K562 (cell line): ENCODE measurements around the gene PLEKHN1. TPM values are rescaled to one million over a fixed set of nuclear protein-coding genes. Genes with fewer than 3 reads are reported as not detected.
A peak's percentile ranks its signal among the peaks of the same experiment; 100 is the strongest.

Experiments used
- HDAC6 ChIP-seq: IDR thresholded peaks from 2 replicates; pipeline ENCODE4 v1.6.1; 2012; ENCODE audit warnings: low read depth, mild to moderate bottlenecking, control low read depth, inconsistent platforms, low read length, moderate library complexity
- KLF1 ChIP-seq: fragments of 450-650 bp; IDR thresholded peaks from 2 replicates; pipeline ENCODE4 v1.6.1; 2016; ENCODE audit warnings: missing genetic modification characterization, missing compliant biosample characterization
- KLF16 ChIP-seq: IDR thresholded peaks from 2 replicates; pipeline ENCODE4 v1.6.1; 2016; ENCODE audit warnings: antibody characterized with exemption
- NFE2L1 ChIP-seq: fragments of 450-650 bp; IDR thresholded peaks from 2 replicates; pipeline ENCODE4 v1.6.1; 2016; ENCODE audit warnings: missing genetic modification characterization, low read depth, mild to moderate bottlenecking, missing compliant biosample characterization, moderate library complexity, borderline replicate concordance
- NFIC ChIP-seq: fragments of 450-650 bp; IDR thresholded peaks from 2 replicates; pipeline ENCODE4 v1.6.1; 2017; ENCODE audit warnings: mild to moderate bottlenecking, inconsistent platforms
- RBBP5 ChIP-seq: fragments of 200-600 bp; sonication (generic); IDR thresholded peaks from 2 replicates; pipeline ENCODE4 v1.6.1; 2012; ENCODE audit warnings: borderline replicate concordance, mild to moderate bottlenecking, low read length, control low read depth, inconsistent platforms; ENCODE audit not compliant: insufficient read depth, poor library complexity, severe bottlenecking
- RFX7 ChIP-seq: fragments of 250-450 bp; sonication (Bioruptor Pico); IDR thresholded peaks from 2 replicates; pipeline ENCODE4 v1.5.1; 2021; ENCODE audit warnings: mild to moderate bottlenecking
- RUNX1 ChIP-seq: sonication (generic); IDR thresholded peaks from 2 replicates; pipeline ENCODE4 v1.6.1; 2016; ENCODE audit warnings: antibody characterized with exemption, low read depth
- SAFB ChIP-seq: fragments of 200-400 bp; formaldehyde crosslinking; IDR thresholded peaks from 2 replicates; pipeline ENCODE4 v1.6.1; 2017; ENCODE audit warnings: low read depth, low read length, borderline replicate concordance
- SAP30 ChIP-seq: fragments of 200-600 bp; sonication (generic); IDR thresholded peaks from 2 replicates; pipeline ENCODE4 v1.6.1; 2012; ENCODE audit warnings: borderline replicate concordance, low read depth, mild to moderate bottlenecking, moderate library complexity, low read length, control low read depth, inconsistent platforms; ENCODE audit not compliant: insufficient read depth, poor library complexity, severe bottlenecking
- SRSF9 ChIP-seq: fragments of 200-400 bp; formaldehyde crosslinking; IDR thresholded peaks from 2 replicates; pipeline ENCODE4 v1.6.1; 2017; ENCODE audit warnings: low read depth, low read length, borderline replicate concordance
- TAF15 ChIP-seq: fragments of 200-400 bp; formaldehyde crosslinking; IDR thresholded peaks from 2 replicates; pipeline ENCODE4 v1.6.1; 2017; ENCODE audit warnings: mild to moderate bottlenecking, low read depth, low read length, moderate library complexity
- ZEB2 ChIP-seq: fragments of 450-650 bp; IDR thresholded peaks from 2 replicates; pipeline ENCODE4 v1.6.1; 2016
- ZFP36 ChIP-seq: fragments of 150-350 bp; IDR thresholded peaks from 2 replicates; pipeline ENCODE4 v1.6.1; 2018; ENCODE audit warnings: low read length, low read depth; ENCODE audit not compliant: partially characterized antibody
- ZNF586 ChIP-seq: fragments of 450-650 bp; formaldehyde crosslinking; conservative IDR thresholded peaks from 2 replicates; pipeline ENCODE4 v1.4.0; 2020; ENCODE audit warnings: mild to moderate bottlenecking, moderate library complexity
- ZNF766 ChIP-seq: fragments of 200-800 bp; sonication (Bioruptor generic); conservative IDR thresholded peaks from 2 replicates; pipeline ENCODE4 v1.6.1; 2016; ENCODE audit warnings: missing genetic modification characterization, missing compliant biosample characterization
- polyA plus RNA-seq, 8 experiments: library from polyadenylated mRNA; depleted of rRNA in 4 of 8; stranded (reverse) in 5 of 8; unstranded in 3 of 8; fragments of >200 nt; fragmentation: Nextera tagmentation in 2 of 8; fragmentation: Illumina TruSeq in 1 of 8; extraction: Ambion mirVana in 2 of 8; extraction: Trizol in 1 of 8; gene quantifications; 2 replicates each; pipeline versions ENCODE4 v1.2.1 to v1.2.3, GENCODE V29; 2011 to 2014; ENCODE audit warnings: inconsistent platforms in 1 of 8, missing spikeins in 1 of 8
- total RNA-seq, 7 experiments: library from RNA; depleted of rRNA in 6 of 7; stranded (reverse); fragments of >200 nt in 6 of 7; fragmentation: Illumina TruSeq in 2 of 7; extraction: Trizol in 2 of 7; gene quantifications; 2 replicates each; pipeline versions ENCODE4 v1.2.1 to v1.2.3, GENCODE V29; 2011 to 2021; ENCODE audit warnings: low replicate concordance in 1 of 7
- TF ChIP-seq, protein P1 (sequence below): fragments of 250-450 bp; sonication (Bioruptor Pico); IDR thresholded peaks from 2 replicates; pipeline ENCODE4 v1.5.0; 2020; ENCODE audit warnings: mild to moderate bottlenecking
- TF ChIP-seq, protein P2 (sequence below): sonication (generic); formaldehyde crosslinking; IDR thresholded peaks from 2 replicates; pipeline ENCODE4 v1.8.0; 2022; ENCODE audit warnings: mild to moderate bottlenecking, missing genetic modification reagents
- TF ChIP-seq, protein P3 (sequence below), 2 experiments: IDR thresholded peaks; 2 replicates each; pipeline ENCODE4 v1.6.1; 2011; ENCODE audit warnings: borderline replicate concordance in 1 of 2, control low read depth in 1 of 2, low read depth in 1 of 2, low read length in 1 of 2, mild to moderate bottlenecking in 1 of 2, mixed read lengths in 1 of 2, moderate library complexity in 1 of 2; ENCODE audit not compliant: insufficient read depth in 1 of 2, insufficient read length in 1 of 2, poor library complexity in 1 of 2, severe bottlenecking in 1 of 2; ENCODE audit errors: extremely low read depth in 1 of 2
- TF ChIP-seq, protein P4 (sequence below): fragments of 250-450 bp; sonication (Bioruptor Pico); IDR thresholded peaks from 2 replicates; pipeline ENCODE4 v1.6.1; 2021; ENCODE audit warnings: mild to moderate bottlenecking
- TF ChIP-seq, protein P5 (sequence below): sonication (generic); formaldehyde crosslinking; IDR thresholded peaks from 2 replicates; pipeline ENCODE4 v1.8.1; 2023; ENCODE audit warnings: mild to moderate bottlenecking, missing genetic modification reagents, moderate library complexity
- TF ChIP-seq, protein P6 (sequence below): sonication (generic); formaldehyde crosslinking; IDR thresholded peaks from 2 replicates; pipeline ENCODE4 v1.5.0; 2020; ENCODE audit warnings: missing genetic modification reagents

PLEKHN1 gene
- total and polyA plus RNA-seq, 9 of the 15 experiments (the other 6 are each of a cell fraction or from before 2014, with no cell fraction given): 0.07 to 1.5 (median 0.13) TPM; not detected in 2

DNA sequence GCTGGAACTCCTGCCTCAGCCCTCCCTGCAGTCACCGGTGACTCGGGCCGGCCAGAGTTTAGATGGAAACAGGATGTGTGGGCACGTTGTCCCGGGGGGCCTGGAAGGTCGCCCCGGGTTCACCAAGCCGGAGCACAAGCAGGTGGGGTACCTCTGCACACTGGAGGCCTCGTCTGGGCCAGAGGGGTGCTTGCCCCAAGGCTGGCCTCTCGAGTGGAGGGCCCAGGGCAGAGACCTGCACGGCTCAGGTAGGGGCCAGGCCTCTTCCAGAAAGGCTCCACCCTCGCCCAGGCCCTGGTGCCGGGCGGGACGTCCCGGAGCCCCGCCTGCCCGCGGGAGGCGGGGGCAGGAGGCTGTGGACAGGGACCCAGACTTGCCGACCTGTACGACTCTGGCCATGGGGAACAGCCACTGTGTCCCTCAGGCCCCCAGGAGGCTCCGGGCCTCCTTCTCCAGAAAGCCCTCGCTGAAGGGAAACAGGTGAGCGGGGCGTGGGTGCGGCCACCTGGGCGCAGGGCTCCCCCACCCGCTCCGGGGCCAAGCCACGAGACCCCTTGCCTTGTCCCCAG is at the start of gene PLEKHN1 (continued):
- TF ChIP-seq, protein P1, sequence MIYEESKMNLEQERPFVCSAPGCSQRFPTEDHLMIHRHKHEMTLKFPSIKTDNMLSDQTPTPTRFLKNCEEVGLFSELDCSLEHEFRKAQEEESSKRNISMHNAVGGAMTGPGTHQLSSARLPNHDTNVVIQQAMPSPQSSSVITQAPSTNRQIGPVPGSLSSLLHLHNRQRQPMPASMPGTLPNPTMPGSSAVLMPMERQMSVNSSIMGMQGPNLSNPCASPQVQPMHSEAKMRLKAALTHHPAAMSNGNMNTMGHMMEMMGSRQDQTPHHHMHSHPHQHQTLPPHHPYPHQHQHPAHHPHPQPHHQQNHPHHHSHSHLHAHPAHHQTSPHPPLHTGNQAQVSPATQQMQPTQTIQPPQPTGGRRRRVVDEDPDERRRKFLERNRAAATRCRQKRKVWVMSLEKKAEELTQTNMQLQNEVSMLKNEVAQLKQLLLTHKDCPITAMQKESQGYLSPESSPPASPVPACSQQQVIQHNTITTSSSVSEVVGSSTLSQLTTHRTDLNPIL (CRISPR knock-in tag): no peak
- TF ChIP-seq NFIC: no peak
- no peak for TF ChIP-seq ZEB2
- TF ChIP-seq HDAC6: no peak
- no peak for TF ChIP-seq RUNX1
- TF ChIP-seq SRSF9: no peak
- TF ChIP-seq, protein P2, sequence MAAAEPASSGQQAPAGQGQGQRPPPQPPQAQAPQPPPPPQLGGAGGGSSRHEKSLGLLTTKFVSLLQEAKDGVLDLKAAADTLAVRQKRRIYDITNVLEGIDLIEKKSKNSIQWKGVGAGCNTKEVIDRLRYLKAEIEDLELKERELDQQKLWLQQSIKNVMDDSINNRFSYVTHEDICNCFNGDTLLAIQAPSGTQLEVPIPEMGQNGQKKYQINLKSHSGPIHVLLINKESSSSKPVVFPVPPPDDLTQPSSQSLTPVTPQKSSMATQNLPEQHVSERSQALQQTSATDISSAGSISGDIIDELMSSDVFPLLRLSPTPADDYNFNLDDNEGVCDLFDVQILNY (CRISPR knock-in tag): no peak
- TF ChIP-seq, protein P3, sequence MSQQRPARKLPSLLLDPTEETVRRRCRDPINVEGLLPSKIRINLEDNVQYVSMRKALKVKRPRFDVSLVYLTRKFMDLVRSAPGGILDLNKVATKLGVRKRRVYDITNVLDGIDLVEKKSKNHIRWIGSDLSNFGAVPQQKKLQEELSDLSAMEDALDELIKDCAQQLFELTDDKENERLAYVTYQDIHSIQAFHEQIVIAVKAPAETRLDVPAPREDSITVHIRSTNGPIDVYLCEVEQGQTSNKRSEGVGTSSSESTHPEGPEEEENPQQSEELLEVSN (IDR thresholded peaks at IDR 0.05; ENCODE audit: borderline replicate concordance in 1 of 2, extremely low read depth in 1 of 2, insufficient read depth in 1 of 2, insufficient read length in 1 of 2, low read depth in 1 of 2, low read length in 1 of 2, poor library complexity in 1 of 2, severe bottlenecking in 1 of 2): peak in 1 of 2 experiments; percentile 5
- no peak for TF ChIP-seq TAF15
- TF ChIP-seq, protein P4, sequence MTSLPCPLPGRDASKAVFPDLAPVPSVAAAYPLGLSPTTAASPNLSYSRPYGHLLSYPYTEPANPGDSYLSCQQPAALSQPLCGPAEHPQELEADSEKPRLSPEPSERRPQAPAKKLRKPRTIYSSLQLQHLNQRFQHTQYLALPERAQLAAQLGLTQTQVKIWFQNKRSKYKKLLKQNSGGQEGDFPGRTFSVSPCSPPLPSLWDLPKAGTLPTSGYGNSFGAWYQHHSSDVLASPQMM (CRISPR knock-in tag): no peak
- TF ChIP-seq ZNF586: no peak
- TF ChIP-seq ZFP36: no peak
- TF ChIP-seq SAP30: no peak
- TF ChIP-seq KLF16: no peak
- TF ChIP-seq ZNF766 (CRISPR knock-in tag): no peak
- TF ChIP-seq RBBP5: no peak
- TF ChIP-seq RFX7 (CRISPR knock-in tag): no peak
- TF ChIP-seq, protein P5, sequence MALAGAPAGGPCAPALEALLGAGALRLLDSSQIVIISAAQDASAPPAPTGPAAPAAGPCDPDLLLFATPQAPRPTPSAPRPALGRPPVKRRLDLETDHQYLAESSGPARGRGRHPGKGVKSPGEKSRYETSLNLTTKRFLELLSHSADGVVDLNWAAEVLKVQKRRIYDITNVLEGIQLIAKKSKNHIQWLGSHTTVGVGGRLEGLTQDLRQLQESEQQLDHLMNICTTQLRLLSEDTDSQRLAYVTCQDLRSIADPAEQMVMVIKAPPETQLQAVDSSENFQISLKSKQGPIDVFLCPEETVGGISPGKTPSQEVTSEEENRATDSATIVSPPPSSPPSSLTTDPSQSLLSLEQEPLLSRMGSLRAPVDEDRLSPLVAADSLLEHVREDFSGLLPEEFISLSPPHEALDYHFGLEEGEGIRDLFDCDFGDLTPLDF (CRISPR knock-in tag): no peak
- no peak for TF ChIP-seq SAFB
- TF ChIP-seq NFE2L1: no peak
- no peak for TF ChIP-seq KLF1 (tag)
- TF ChIP-seq, protein P6, sequence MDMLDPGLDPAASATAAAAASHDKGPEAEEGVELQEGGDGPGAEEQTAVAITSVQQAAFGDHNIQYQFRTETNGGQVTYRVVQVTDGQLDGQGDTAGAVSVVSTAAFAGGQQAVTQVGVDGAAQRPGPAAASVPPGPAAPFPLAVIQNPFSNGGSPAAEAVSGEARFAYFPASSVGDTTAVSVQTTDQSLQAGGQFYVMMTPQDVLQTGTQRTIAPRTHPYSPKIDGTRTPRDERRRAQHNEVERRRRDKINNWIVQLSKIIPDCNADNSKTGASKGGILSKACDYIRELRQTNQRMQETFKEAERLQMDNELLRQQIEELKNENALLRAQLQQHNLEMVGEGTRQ (CRISPR knock-in tag): no peak
